Erythroblast (primary cell): ENCODE results near the gene PHLDB1.

ENCODE experiments used
- GATA1 ChIP-seq: IDR thresholded peaks from 2 replicates; pipeline ENCODE4 v1.6.1; 2011; ENCODE audit warnings: low read depth, mild to moderate bottlenecking, control low read depth, low read length, moderate library complexity
- POLR2A ChIP-seq: IDR thresholded peaks from 2 replicates; pipeline ENCODE4 v1.6.1; 2011; ENCODE audit warnings: mild to moderate bottlenecking, low read length

GRCh38 chr11:118560806-118561205 lies 46.6 kb upstream of the PHLDB1 start:
- TF ChIP-seq POLR2A (no peak), GATA1 (no peak)
